Thoracic aorta (tissue), 2 donors: ENCODE measurements around the gene AUTS2. TPM values are rescaled to one million over a fixed set of nuclear protein-coding genes. Genes with fewer than 3 reads are reported as not detected.

Experiments used
- ATAC-seq: fragments of 150-250 bp; one replicate; pipeline ENCODE4 v1.8.0; 2017; ENCODE audit warnings: low read depth; ENCODE audit not compliant: insufficient number of reproducible peaks, low FRiP score
- DNase-seq: peaks from one replicate; pipeline ENCODE4 v3.0.0-alpha.2; 2020; ENCODE audit warnings: low spot score
- H3K27ac ChIP-seq, 2 donors: fragments of 200-600 bp; sonication (generic); 1 replicate in 1 of 2; 2 replicates in 1 of 2; pipeline ENCODE4 v1.5.1; 2016; ENCODE audit warnings: mild to moderate bottlenecking in 2 of 2, moderate library complexity in 2 of 2
- H3K27me3 ChIP-seq: fragments of 200-600 bp; sonication (generic); replicated peaks from 2 replicates; pipeline ENCODE4 v1.6.0; 2016; ENCODE audit warnings: mild to moderate bottlenecking; ENCODE audit not compliant: insufficient read depth
- H3K36me3 ChIP-seq: fragments of 200-600 bp; sonication (generic); one replicate; pipeline ENCODE4 v1.5.1; 2016
- H3K4me1 ChIP-seq, 2 donors: fragments of 200-600 bp; sonication (generic); 1 replicate in 1 of 2; 2 replicates in 1 of 2; pipeline versions ENCODE4 v1.5.1 to v1.6.0; 2016; ENCODE audit warnings: low read depth in 2 of 2, mild to moderate bottlenecking in 1 of 2; ENCODE audit not compliant: control insufficient read depth in 1 of 2
- H3K4me3 ChIP-seq: fragments of 200-600 bp; sonication (generic); 2 replicates; pipeline ENCODE4 v1.5.1; 2016; ENCODE audit warnings: mild to moderate bottlenecking
- H3K9me3 ChIP-seq: fragments of 200-600 bp; sonication (generic); 2 replicates; pipeline ENCODE4 v1.5.1; 2016
- total RNA-seq, 2 donors: library from RNA; depleted of rRNA; stranded (reverse); fragments of >200 nt; gene quantifications; one replicate each; pipeline versions ENCODE4 v1.1.0 to v1.2.3, GENCODE V29; 2016
- TF ChIP-seq, protein P1 (sequence below): fragments of 200-600 bp; sonication (generic); IDR thresholded peaks from one replicate; pipeline ENCODE4 v1.5.1; 2019; ENCODE audit warnings: antibody characterized with exemption

AUTS2 gene
- total RNA-seq, 2 donors from 2014 or later = 49.4 to 101 TPM

DNA sequence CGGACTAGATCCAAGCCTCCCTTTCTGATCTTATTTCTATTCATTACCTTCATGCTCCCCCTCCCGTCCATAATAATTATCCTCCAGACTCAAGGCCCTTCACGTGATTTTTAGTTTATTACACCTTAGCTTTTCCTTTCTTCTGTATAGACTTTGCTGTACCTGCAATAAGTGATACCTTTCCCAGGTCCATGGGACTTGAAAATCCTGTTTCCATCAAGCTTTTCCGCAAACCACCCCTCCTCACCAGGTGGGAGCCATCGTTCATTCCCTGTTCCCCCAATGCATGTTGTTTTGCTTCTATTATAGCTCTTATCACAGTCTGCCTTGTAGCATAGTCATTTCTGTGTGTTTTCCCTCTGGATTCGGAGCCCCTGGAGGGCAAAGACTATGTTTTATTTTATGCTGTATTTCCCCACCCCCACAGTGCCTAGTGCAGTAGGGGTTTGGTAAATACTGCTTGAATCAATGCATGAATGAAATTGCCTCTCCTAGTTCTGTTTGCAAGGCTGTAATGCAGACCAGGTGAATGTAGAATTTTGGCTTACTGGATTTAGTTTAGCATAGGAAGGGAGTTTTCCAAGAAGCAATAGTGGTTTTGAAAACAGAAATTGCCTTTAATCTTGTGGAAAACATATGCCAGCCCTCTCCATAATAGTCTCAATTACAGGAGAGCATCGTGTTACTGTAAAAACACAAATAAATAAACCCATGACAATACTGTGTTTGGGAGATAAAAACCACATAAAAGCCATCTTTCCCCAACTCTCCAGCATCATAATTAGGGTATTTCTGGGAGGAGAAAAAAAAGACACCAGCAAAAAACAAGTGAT lies 213.4 kb downstream of the AUTS2 start:
- Histone ChIP-seq H3K36me3 (no peaks in the 10 kb centered on the region), H3K9me3 (no peaks in the 10 kb centered on the region), H3K27ac (no peak overlapping the region), H3K4me1 (peaks cover 7 to 16% of the 10 kb centered on the region in 2 donors), H3K27me3 (no peaks in the 10 kb centered on the region), H3K4me3 (no peak overlapping the region)
- TF ChIP-seq, protein P1, sequence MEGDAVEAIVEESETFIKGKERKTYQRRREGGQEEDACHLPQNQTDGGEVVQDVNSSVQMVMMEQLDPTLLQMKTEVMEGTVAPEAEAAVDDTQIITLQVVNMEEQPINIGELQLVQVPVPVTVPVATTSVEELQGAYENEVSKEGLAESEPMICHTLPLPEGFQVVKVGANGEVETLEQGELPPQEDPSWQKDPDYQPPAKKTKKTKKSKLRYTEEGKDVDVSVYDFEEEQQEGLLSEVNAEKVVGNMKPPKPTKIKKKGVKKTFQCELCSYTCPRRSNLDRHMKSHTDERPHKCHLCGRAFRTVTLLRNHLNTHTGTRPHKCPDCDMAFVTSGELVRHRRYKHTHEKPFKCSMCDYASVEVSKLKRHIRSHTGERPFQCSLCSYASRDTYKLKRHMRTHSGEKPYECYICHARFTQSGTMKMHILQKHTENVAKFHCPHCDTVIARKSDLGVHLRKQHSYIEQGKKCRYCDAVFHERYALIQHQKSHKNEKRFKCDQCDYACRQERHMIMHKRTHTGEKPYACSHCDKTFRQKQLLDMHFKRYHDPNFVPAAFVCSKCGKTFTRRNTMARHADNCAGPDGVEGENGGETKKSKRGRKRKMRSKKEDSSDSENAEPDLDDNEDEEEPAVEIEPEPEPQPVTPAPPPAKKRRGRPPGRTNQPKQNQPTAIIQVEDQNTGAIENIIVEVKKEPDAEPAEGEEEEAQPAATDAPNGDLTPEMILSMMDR = no peak
- DNase-seq (no peak), ATAC-seq (no peak)

DNA sequence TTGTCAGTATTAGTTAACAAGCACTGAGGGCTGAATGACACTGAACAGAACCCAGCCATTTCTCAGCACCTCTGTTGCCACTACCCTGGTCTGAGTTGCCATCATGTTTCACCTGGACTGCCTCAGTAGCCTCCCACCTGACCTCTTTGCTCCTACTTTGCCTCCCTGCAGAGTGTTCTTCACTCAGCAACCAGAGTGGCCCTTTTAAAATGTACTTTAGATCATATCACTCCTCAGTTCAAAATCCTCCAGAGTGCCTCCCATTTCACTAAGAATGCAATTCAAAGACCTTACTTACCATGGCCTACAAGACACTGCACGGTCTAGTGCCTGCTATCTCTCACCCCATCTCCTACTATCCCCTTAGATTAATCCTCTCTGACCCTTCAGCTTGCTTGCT lies 214.5 kb downstream of the AUTS2 start:
- H3K4me1 ChIP-seq = peaks cover 7 to 16% of the 10 kb centered on the region in 2 donors
- H3K9me3 ChIP-seq = no peaks in the 10 kb centered on the region
- no peak for DNase-seq
- no peak for ATAC-seq
- H3K27me3 ChIP-seq = no peaks in the 10 kb centered on the region
- TF ChIP-seq, protein P1 = no peak
- H3K4me3 ChIP-seq = no peak overlapping the region
- H3K36me3 ChIP-seq = no peaks in the 10 kb centered on the region
- H3K27ac ChIP-seq = no peak overlapping the region

DNA sequence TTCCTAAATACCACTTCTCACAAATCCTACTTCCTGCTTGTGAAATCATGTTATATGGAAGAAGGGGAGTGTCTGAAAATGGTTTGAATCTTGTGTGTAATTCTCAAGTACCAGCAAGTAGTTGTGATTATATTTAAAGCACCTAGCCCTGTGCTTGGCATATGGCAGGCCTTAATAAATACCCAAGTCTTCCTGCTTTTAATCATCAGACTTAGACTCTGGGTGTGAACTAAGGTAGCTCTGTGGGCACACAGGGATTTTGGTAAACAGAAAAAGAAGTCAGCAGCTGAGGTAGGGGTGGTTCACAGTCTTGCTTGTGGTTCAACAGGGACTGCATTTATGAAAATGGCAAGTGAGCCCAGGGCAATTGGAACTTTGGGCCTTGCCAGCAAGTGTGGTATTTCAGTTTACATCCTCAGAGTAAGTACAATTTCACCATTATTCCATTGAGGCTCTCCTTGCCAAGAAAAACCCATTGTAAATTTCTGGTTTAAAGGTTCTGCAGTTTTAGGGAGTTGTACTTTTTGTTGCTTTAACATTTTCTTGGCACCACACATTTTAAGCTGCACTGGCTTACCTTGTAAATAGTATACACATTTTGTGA lies 215.5 kb downstream of the AUTS2 start:
- H3K36me3 ChIP-seq = no peaks in the 10 kb centered on the region
- DNase-seq = no peak
- H3K27ac ChIP-seq = peak overlapping the region in 1 of 2 donors; percentile 1
- H3K27me3 ChIP-seq = no peaks in the 10 kb centered on the region
- TF ChIP-seq, protein P1 = no peak
- no peaks in the 10 kb centered on the region for H3K9me3 ChIP-seq
- no peak for ATAC-seq
- H3K4me3 ChIP-seq = no peak overlapping the region
- peaks cover 7 to 16% of the 10 kb centered on the region in 2 donors for H3K4me1 ChIP-seq

DNA sequence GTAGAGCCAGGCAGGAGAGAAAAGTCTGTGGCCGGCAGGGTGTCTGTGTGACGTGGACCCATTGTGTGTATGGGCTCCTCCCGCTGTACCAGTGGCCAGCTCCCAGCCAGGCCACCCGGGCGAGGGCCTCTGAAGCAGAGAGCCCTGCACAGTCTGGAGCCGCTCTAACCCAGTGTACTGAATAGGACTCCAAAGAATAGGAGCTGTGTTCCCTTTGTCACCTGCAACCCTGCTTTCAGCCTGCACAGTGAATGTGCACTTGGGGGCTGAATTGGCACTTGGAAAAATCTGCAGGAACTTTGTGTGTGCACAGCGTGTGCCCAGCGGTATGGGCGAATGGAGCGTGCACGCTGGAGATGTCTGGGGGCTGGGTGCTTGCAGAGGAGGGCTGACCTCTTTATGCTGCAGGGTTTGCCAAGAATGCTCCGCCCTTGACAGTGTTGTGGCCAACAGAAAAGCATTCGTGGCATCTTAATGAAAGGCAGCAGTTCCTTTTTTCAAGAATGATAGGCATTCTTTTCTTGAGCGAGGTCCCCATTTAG lies 216.2 kb downstream of the AUTS2 start:
- DNase-seq (no peak), ATAC-seq (no peak)
- Histone ChIP-seq H3K4me3 (peak overlapping the region; percentile 26), H3K4me1 (peaks cover 7 to 16% of the 10 kb centered on the region in 2 donors), H3K27me3 (no peaks in the 10 kb centered on the region), H3K36me3 (no peaks in the 10 kb centered on the region), H3K27ac (peak overlapping the region in 1 of 2 donors; percentile 1), H3K9me3 (no peaks in the 10 kb centered on the region)
- TF ChIP-seq, protein P1 = no peak

DNA sequence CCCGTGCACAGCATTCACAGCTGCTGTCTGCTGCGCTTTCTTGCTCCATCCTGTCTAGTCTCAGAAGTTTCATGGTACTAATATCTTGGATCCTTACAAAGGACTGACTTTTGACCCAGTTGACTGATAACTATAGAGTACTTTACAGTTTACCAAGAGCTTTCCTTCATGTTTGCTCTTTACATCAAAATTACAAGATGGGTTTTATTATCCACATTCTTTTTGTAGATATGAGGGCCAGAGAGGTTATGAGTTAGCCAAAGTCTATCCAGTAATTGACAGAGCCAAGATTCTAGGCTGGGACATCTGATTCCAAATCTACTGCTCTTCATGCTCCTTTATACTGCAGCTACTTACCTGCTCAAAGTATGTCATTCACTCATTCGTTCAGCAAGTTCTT lies 218.2 kb downstream of the AUTS2 start:
- peaks cover 7 to 16% of the 10 kb centered on the region in 2 donors for H3K4me1 ChIP-seq
- DNase-seq (no peak), ATAC-seq (no peak)
- no peaks in the 10 kb centered on the region for H3K9me3 ChIP-seq
- no peak overlapping the region for H3K27ac ChIP-seq
- TF ChIP-seq, protein P1 = no peak
- H3K27me3 ChIP-seq = no peaks in the 10 kb centered on the region
- no peaks in the 10 kb centered on the region for H3K36me3 ChIP-seq
- H3K4me3 ChIP-seq = no peak overlapping the region
